ENCODE data around the gene GRID1. TPM values are rescaled to one million over a fixed set of nuclear protein-coding genes. Genes with fewer than 3 reads are reported as not detected.

The GRID1 gene
- total RNA-seq, 4 donors from 2014 or later, result 0.40 to 1.9 (median 1.00) TPM

GRCh38 chr10:85624511-85624910 is 742.1 kb downstream of the GRID1 start:
- H3K4me1 ChIP-seq, result peaks cover 0 to 15% (median 9%) of the 10 kb centered on the region in 4 donors
- in situ Hi-C loops (cut with MboI; ENCODE audit: low pct_ligation_motif_present in 1 of 4, low pct_unique_long_range_greater_than_20kb in 1 of 4, low sequenced_read_pairs in 3 of 4), result no loop called here
- intact Hi-C loops (cut with DNase I; ENCODE audit: low total_unique reads), result no loop called here
- 83 to 84% methylated on average over 6 to 7 of the region's 7 CpGs for WGBS, 2 donors (ENCODE audit: low coverage in 1 of 2)
- H3K27me3 ChIP-seq, result no peaks in the 10 kb centered on the region
- H3K36me3 ChIP-seq, result no peaks in the 10 kb centered on the region
- DNase-seq, result no peak
- no peak overlapping the region for H3K27ac ChIP-seq
- no peaks in the 10 kb centered on the region for H3K9me3 ChIP-seq
- TF ChIP-seq POLR2A (IDR thresholded peaks at IDR 0.05) (no peak), POLR2AphosphoS5 (IDR thresholded peaks at IDR 0.05) (no peak), EP300 (IDR thresholded peaks at IDR 0.05; ENCODE audit: low read depth) (no peak)
- TF ChIP-seq, protein P1, sequence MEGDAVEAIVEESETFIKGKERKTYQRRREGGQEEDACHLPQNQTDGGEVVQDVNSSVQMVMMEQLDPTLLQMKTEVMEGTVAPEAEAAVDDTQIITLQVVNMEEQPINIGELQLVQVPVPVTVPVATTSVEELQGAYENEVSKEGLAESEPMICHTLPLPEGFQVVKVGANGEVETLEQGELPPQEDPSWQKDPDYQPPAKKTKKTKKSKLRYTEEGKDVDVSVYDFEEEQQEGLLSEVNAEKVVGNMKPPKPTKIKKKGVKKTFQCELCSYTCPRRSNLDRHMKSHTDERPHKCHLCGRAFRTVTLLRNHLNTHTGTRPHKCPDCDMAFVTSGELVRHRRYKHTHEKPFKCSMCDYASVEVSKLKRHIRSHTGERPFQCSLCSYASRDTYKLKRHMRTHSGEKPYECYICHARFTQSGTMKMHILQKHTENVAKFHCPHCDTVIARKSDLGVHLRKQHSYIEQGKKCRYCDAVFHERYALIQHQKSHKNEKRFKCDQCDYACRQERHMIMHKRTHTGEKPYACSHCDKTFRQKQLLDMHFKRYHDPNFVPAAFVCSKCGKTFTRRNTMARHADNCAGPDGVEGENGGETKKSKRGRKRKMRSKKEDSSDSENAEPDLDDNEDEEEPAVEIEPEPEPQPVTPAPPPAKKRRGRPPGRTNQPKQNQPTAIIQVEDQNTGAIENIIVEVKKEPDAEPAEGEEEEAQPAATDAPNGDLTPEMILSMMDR (IDR thresholded peaks at IDR 0.05), result no peak
- no peak overlapping the region for H3K4me3 ChIP-seq

DNA sequence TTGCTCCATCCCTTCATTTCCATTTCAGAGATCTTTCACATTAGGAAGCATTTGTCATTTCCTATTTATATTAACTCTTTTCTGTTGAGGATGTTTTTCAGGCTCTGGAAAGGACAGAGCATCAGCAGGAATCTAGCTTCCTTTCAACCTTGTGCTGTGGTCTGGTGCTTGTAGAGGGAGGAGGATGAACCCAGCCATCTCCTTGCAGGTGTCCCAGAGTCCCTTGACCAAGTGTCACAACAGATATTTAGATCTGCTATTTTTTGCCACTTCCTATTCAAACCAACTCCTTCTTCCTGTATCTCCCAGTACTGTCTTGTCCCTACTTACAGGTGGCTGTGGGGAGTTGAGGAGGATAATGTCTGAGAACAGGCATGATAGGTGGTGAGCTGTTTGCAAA is 742.8 kb downstream of the GRID1 start:
- Histone ChIP-seq H3K9me3 (no peaks in the 10 kb centered on the region), H3K36me3 (no peaks in the 10 kb centered on the region), H3K4me1 (peaks cover 0 to 15% (median 9%) of the 10 kb centered on the region in 4 donors), H3K27me3 (no peaks in the 10 kb centered on the region), H3K27ac (no peak overlapping the region), H3K4me3 (no peak overlapping the region)
- in situ Hi-C loops (cut with MboI; ENCODE audit: low pct_ligation_motif_present in 1 of 4, low pct_unique_long_range_greater_than_20kb in 1 of 4, low sequenced_read_pairs in 3 of 4) (no loop called here), intact Hi-C loops (cut with DNase I; ENCODE audit: low total_unique reads) (no loop called here)
- TF ChIP-seq EP300 (IDR thresholded peaks at IDR 0.05; ENCODE audit: low read depth) (no peak), POLR2A (IDR thresholded peaks at IDR 0.05) (no peak), POLR2AphosphoS5 (IDR thresholded peaks at IDR 0.05) (no peak)
- TF ChIP-seq, protein P1 (IDR thresholded peaks at IDR 0.05), result no peak
- no peak for DNase-seq

DNA sequence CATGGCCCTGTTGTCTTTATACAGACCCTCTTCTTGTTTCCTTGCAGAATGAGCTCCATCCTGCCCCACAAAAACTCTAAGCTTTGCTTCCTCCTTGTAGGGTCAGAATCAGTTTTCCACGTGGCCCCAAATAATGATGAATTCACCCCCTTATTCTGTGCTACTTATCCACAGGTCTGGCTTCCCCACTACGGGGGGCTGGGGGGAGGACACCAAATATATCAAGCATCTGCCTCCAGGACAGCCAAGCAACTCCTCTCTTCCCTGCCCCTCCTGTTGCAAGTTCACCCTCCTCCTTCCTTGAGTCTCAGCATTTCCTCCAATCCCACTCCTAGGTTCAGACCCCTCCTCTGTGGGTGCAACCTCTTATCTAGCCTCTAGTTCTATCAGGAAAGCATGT is 743.3 kb downstream of the GRID1 start:
- Histone ChIP-seq H3K9me3 (no peaks in the 10 kb centered on the region), H3K27me3 (no peaks in the 10 kb centered on the region), H3K4me1 (peaks cover 0 to 15% (median 9%) of the 10 kb centered on the region in 4 donors), H3K27ac (no peak overlapping the region), H3K36me3 (no peaks in the 10 kb centered on the region), H3K4me3 (no peak overlapping the region)
- in situ Hi-C loops (cut with MboI; ENCODE audit: low pct_ligation_motif_present in 1 of 4, low pct_unique_long_range_greater_than_20kb in 1 of 4, low sequenced_read_pairs in 3 of 4), result no loop called here
- no peak for TF ChIP-seq EP300 (IDR thresholded peaks at IDR 0.05; ENCODE audit: low read depth)
- TF ChIP-seq, protein P1 (IDR thresholded peaks at IDR 0.05), result no peak
- TF ChIP-seq POLR2A (IDR thresholded peaks at IDR 0.05), result no peak
- TF ChIP-seq POLR2AphosphoS5 (IDR thresholded peaks at IDR 0.05), result no peak
- intact Hi-C loops (cut with DNase I; ENCODE audit: low total_unique reads), result no loop called here
- WGBS, 2 donors (ENCODE audit: low coverage in 1 of 2), result 78% methylated on average over 2 of the region's 2 CpGs; no CpG with 5 or more reads in 1 of the 2 donors
- DNase-seq, result no peak

DNA sequence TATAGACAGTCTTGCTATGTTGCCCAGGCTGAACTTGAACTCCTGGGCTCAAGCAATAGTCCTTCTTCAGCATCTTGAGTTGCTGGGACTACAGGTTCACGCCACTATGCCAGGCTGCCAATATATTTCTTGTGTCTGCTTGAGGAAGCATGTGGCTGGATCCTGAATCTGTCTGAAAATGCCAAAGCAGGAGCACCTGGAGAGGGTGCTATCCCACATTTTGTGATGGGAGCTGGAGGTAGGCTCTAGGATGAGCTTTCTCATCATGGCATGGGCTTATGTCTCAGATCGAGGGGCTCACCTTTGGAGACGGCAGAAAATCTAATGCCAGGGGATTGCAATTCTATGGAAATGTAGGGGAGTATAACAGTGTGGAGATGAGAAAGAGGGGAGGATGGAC is 744.2 kb downstream of the GRID1 start:
- TF ChIP-seq POLR2AphosphoS5 (IDR thresholded peaks at IDR 0.05), result no peak
- no peak for TF ChIP-seq EP300 (IDR thresholded peaks at IDR 0.05; ENCODE audit: low read depth)
- TF ChIP-seq, protein P1 (IDR thresholded peaks at IDR 0.05), result no peak
- Histone ChIP-seq H3K27me3 (no peaks in the 10 kb centered on the region), H3K4me3 (no peak overlapping the region), H3K36me3 (no peaks in the 10 kb centered on the region), H3K4me1 (peaks cover 0 to 15% (median 9%) of the 10 kb centered on the region in 4 donors), H3K9me3 (no peaks in the 10 kb centered on the region), H3K27ac (peak overlapping the region in 1 of 4 donors; percentile 37)
- intact Hi-C loops (cut with DNase I; ENCODE audit: low total_unique reads) (no loop called here), in situ Hi-C loops (cut with MboI; ENCODE audit: low pct_ligation_motif_present in 1 of 4, low pct_unique_long_range_greater_than_20kb in 1 of 4, low sequenced_read_pairs in 3 of 4) (no loop called here)
- DNase-seq, result no peak
- WGBS, 2 donors (ENCODE audit: low coverage in 1 of 2), result 84 to 93% methylated on average over 2 to 3 of the region's 3 CpGs
